Kidney glomerular epithelial cell (primary cell): ENCODE data around the gene DCAF8.

Experiments
- DNase-seq: peaks from one replicate; lab custom pipeline; 2025; lab: John Stamatoyannopoulos, UW

Gene DCAF8

DNA sequence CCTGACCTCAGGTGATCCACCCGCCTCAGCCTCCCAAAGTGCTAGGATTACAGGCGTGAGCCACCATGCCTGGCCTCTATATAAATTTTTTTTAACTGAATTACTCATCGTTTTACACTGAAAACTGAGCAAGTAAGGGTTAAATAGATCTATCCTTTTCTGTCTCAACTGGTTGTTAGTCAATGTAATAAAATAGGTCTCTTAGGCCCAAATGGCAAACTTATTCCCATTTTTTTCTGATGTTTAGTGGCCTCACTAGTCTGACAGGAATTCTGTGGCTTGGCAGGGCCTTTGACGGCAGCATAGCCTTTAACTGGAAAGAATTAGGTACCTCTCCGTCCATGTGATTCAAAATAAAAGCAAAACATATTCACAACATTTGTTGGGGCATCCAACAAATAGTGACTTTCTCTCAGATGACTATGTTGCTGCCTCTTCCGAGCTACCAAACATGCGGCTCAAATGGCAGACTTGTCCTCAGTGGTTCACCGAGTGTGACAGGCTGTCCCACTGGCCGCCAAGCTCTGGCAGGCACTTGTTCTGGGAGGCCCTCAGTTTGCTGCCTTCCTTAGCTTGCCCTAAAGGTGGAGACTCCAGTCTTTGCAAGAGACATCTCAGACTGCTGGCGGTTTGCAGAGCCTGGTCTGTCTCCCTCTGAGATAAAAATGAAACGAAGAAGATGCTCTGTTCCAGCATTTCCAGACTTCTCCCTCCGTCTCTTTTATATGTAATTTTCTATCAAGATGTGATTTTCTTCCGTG, 93.6 kb downstream of the DCAF8 start:
- no peak for DNase-seq

DNA sequence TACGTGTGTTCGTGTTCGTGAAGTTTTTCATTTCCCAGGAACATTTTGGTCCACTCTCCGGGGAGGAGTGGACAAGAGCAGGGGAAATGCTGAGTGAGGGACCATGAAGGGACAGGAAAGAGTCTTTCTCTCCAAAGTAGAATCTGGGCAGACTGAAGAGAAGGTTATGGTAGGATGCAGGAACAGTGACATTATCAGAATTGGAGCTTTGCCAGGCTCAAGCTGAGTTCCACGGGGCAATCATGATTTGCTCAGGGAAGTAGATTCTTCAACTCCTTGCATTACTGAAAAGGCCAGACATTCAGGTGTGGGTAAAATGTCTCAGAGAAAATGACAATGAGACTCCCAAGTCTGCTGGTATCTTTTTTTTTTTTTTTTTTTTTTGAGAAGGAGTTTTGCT, 94.3 kb downstream of the DCAF8 start:
- no peak for DNase-seq

GRCh38 chr1:160167580-160167979, 94.8 kb downstream of the DCAF8 start:
- no peak for DNase-seq

- DNase-seq = no peak
Observed at GRCh38 chr1:160167056-160167455, 95.3 kb downstream of the DCAF8 start.

DNA sequence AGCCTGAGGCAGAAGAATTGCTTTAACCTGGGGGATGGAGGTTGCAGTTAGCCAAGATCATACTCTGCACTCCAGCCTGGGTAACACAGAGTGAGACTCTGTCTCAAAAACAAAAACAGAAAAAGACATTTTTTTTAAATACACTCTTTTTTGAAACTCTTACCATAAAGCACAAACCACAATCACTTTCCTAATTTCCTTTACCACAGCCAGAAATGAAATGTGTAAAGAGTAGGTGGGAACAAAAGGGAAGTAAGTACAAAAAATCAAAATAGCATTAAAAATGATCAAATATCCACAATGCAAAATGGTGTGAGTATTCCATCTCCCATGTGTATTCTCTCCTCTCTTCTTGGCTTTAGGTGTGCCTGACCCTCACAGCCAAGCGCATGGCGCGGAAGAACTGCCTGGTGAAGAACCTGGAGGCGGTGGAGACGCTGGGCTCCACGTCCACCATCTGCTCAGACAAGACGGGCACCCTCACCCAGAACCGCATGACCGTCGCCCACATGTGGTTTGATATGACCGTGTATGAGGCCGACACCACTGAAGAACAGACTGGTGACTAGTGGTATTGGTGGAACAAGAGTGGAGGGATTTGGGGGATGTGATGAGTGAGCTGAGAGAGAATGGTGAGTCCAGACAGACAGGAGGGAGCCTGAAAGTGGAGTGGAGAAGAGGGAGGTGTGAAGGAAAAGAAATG, 96.0 kb downstream of the DCAF8 start:
- no peak for DNase-seq
